K562 (cell line): ENCODE data around the gene CCDC159. TPM values are rescaled to one million over a fixed set of nuclear protein-coding genes. Genes with fewer than 3 reads are reported as not detected.

ENCODE experiments used
- DIDO1 ChIP-seq: fragments of 450-650 bp; IDR thresholded peaks from 2 replicates; pipeline ENCODE4 v1.6.1; 2016; ENCODE audit warnings: low read depth, missing biosample characterization, missing genetic modification characterization
- HSF4 ChIP-seq: fragments of 250-450 bp; sonication (Bioruptor Pico); IDR thresholded peaks from 2 replicates; pipeline ENCODE4 v2.1.2; 2022; ENCODE audit warnings: mild to moderate bottlenecking, moderate library complexity, borderline replicate concordance
- MCM7 ChIP-seq, 2 experiments: fragments of 450-650 bp; IDR thresholded peaks; 2 replicates each; pipeline ENCODE4 v1.6.1; 2016 to 2018
- RAD21 ChIP-seq, 2 experiments: fragments of 250-450 bp in 1 of 2; fragments of 450-650 bp in 1 of 2; sonication (Bioruptor Pico) in 1 of 2; formaldehyde crosslinking in 1 of 2; IDR thresholded peaks in 1 of 2; conservative IDR thresholded peaks in 1 of 2; 2 replicates each; pipeline versions ENCODE4 v1.4.0 to v1.8.0; 2020 to 2022; ENCODE audit warnings: mild to moderate bottlenecking in 2 of 2, moderate library complexity in 1 of 2
- RBM14 ChIP-seq: fragments of 200-400 bp; formaldehyde crosslinking; IDR thresholded peaks from 2 replicates; pipeline ENCODE4 v1.6.1; 2018; ENCODE audit warnings: low read depth, mild to moderate bottlenecking, low read length, moderate library complexity, borderline replicate concordance; ENCODE audit not compliant: insufficient read depth
- SIN3B ChIP-seq: fragments of 450-650 bp; IDR thresholded peaks from 2 replicates; pipeline ENCODE4 v1.6.1; 2017; ENCODE audit warnings: low read depth, mild to moderate bottlenecking, moderate library complexity
- SMC3 ChIP-seq: conservative IDR thresholded peaks from 2 replicates; pipeline ENCODE4 v1.6.1; 2011; ENCODE audit warnings: low read depth, low read length, improper control_type of control experiment; ENCODE audit not compliant: insufficient read depth
- SRSF1 ChIP-seq: fragments of 200-400 bp; formaldehyde crosslinking; IDR thresholded peaks from 2 replicates; pipeline ENCODE4 v1.6.1; 2017; ENCODE audit warnings: mild to moderate bottlenecking, low read depth, low read length, moderate library complexity
- TGIF2 ChIP-seq: sonication (generic); formaldehyde crosslinking; IDR thresholded peaks from 2 replicates; pipeline ENCODE4 v1.8.1; 2022; ENCODE audit warnings: mild to moderate bottlenecking, missing genetic modification reagents, moderate library complexity
- ZNF384 ChIP-seq: IDR thresholded peaks from 2 replicates; pipeline ENCODE4 v1.6.1; 2012; ENCODE audit warnings: low read depth, low read length, improper control_type of control experiment
- ZNF551 ChIP-seq: fragments of 250-450 bp; sonication (Bioruptor Pico); IDR thresholded peaks from 2 replicates; pipeline ENCODE4 v1.5.0; 2021; ENCODE audit warnings: mild to moderate bottlenecking, moderate library complexity
- ZNF79 ChIP-seq: fragments of 250-450 bp; sonication (Bioruptor Pico); IDR thresholded peaks from 2 replicates; pipeline ENCODE4 v1.4.0; 2020; ENCODE audit warnings: low read depth, mild to moderate bottlenecking, moderate library complexity
- polyA plus RNA-seq, 8 experiments: library from polyadenylated mRNA; depleted of rRNA in 4 of 8; stranded (reverse) in 5 of 8; unstranded in 3 of 8; fragments of >200 nt; fragmentation: Nextera tagmentation in 2 of 8; fragmentation: Illumina TruSeq in 1 of 8; extraction: Ambion mirVana in 2 of 8; extraction: Trizol in 1 of 8; gene quantifications; 2 replicates each; pipeline versions ENCODE4 v1.2.1 to v1.2.3, GENCODE V29; 2011 to 2014; ENCODE audit warnings: inconsistent platforms in 1 of 8, missing spikeins in 1 of 8
- total RNA-seq, 7 experiments: library from RNA; depleted of rRNA in 6 of 7; stranded (reverse); fragments of >200 nt in 6 of 7; fragmentation: Illumina TruSeq in 2 of 7; extraction: Trizol in 2 of 7; gene quantifications; 2 replicates each; pipeline versions ENCODE4 v1.2.1 to v1.2.3, GENCODE V29; 2011 to 2021; ENCODE audit warnings: low replicate concordance in 1 of 7
- TF ChIP-seq, protein P1 (sequence below), 3 experiments: IDR thresholded peaks in 2 of 3; conservative IDR thresholded peaks in 1 of 3; 2 replicates each; pipeline ENCODE4 v1.5.1; 2011 to 2012; ENCODE audit warnings: low read length in 3 of 3, mild to moderate bottlenecking in 3 of 3, control low read depth in 2 of 3, improper control_type of control experiment in 1 of 3, inconsistent platforms in 1 of 3, low read depth in 1 of 3, mixed read lengths in 1 of 3, moderate library complexity in 1 of 3; ENCODE audit not compliant: insufficient read depth in 2 of 3
- TF ChIP-seq, protein P2 (sequence below), 2 experiments: IDR thresholded peaks; 2 replicates each; pipeline ENCODE4 v1.6.1; 2012; ENCODE audit warnings: improper control_type of control experiment in 2 of 2, low read depth in 2 of 2, low read length in 2 of 2, borderline replicate concordance in 1 of 2
- TF ChIP-seq, protein P3 (sequence below): fragments of 250-450 bp; sonication (Bioruptor Pico); IDR thresholded peaks from 2 replicates; pipeline ENCODE4 v1.8.0; 2021; ENCODE audit warnings: borderline replicate concordance, mild to moderate bottlenecking, moderate library complexity; ENCODE audit not compliant: poor library complexity, severe bottlenecking
- TF ChIP-seq, protein P4 (sequence below): sonication (generic); formaldehyde crosslinking; IDR thresholded peaks from 2 replicates; pipeline ENCODE4 v1.8.1; 2022; ENCODE audit warnings: missing genetic modification reagents
- TF ChIP-seq, protein P5 (sequence below): sonication (generic); formaldehyde crosslinking; IDR thresholded peaks from 2 replicates; pipeline ENCODE4 v1.8.0; 2022; ENCODE audit warnings: missing genetic modification reagents, mild to moderate bottlenecking, moderate library complexity, borderline replicate concordance

The CCDC159 gene
- total and polyA plus RNA-seq, 9 of the 15 experiments (the other 6 are each of a cell fraction or from before 2014, with no cell fraction given) = 0.68 to 10.1 (median 4.7) TPM

DNA sequence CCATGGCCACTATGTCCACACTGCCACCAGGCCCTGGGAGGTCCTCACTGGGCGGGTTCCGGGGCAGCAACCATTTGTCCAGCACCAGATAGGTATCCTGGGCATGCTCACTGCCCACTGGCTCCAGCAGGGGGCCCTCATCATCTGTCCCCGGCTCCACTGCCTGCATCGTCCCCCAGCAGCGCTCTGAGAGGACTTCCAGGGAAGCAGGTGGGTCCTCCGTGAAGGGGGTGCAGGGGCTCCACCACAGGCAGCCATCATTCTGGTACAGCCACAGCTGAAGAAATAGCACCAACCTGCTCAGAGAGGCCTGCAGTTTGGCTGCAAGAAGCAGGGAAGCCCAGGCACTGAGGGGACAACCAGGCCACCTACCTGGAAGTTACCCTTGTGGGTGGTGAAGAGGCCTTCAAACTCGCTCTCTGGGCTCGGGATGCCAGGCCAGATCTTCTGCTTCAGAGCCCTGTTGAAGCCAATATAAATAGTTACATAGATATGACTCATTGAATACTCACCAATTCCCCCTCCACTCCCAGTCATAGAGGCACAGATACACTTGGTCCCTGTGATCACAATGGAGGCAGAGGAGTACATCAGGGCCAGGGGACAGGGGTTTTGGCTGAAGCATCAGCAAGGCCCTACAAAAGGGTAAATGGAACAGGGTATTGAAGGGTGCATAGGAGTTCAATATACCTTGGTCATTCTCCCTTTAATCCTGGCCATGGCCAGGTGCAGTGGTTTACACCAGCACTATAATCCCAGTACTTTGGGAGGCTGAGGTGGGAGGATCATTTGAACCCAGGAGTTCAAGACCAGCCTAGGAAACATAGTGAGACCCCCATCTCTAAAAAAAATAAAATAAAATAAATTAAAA, 32.2 kb downstream of the CCDC159 start (continued):
- TF ChIP-seq, protein P1, sequence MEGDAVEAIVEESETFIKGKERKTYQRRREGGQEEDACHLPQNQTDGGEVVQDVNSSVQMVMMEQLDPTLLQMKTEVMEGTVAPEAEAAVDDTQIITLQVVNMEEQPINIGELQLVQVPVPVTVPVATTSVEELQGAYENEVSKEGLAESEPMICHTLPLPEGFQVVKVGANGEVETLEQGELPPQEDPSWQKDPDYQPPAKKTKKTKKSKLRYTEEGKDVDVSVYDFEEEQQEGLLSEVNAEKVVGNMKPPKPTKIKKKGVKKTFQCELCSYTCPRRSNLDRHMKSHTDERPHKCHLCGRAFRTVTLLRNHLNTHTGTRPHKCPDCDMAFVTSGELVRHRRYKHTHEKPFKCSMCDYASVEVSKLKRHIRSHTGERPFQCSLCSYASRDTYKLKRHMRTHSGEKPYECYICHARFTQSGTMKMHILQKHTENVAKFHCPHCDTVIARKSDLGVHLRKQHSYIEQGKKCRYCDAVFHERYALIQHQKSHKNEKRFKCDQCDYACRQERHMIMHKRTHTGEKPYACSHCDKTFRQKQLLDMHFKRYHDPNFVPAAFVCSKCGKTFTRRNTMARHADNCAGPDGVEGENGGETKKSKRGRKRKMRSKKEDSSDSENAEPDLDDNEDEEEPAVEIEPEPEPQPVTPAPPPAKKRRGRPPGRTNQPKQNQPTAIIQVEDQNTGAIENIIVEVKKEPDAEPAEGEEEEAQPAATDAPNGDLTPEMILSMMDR (IDR thresholded peaks at IDR 0.05 in 2 of 3, conservative IDR thresholded peaks at IDR 0.05 in 1 of 3; ENCODE audit: insufficient read depth in 2 of 3, low read depth in 1 of 3, low read length in 3 of 3) = peak; percentile 77 to 86 (median 81)
- TF ChIP-seq, protein P2, sequence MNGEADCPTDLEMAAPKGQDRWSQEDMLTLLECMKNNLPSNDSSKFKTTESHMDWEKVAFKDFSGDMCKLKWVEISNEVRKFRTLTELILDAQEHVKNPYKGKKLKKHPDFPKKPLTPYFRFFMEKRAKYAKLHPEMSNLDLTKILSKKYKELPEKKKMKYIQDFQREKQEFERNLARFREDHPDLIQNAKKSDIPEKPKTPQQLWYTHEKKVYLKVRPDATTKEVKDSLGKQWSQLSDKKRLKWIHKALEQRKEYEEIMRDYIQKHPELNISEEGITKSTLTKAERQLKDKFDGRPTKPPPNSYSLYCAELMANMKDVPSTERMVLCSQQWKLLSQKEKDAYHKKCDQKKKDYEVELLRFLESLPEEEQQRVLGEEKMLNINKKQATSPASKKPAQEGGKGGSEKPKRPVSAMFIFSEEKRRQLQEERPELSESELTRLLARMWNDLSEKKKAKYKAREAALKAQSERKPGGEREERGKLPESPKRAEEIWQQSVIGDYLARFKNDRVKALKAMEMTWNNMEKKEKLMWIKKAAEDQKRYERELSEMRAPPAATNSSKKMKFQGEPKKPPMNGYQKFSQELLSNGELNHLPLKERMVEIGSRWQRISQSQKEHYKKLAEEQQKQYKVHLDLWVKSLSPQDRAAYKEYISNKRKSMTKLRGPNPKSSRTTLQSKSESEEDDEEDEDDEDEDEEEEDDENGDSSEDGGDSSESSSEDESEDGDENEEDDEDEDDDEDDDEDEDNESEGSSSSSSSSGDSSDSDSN (IDR thresholded peaks at IDR 0.05; ENCODE audit: borderline replicate concordance in 1 of 2, low read depth in 2 of 2, low read length in 2 of 2) = 0 out of 4 replicates have a peak, but pooled peaks of 1 of the 2 experiments have one; percentile 28
- no peak for TF ChIP-seq ZNF551 (CRISPR knock-in tag)
- TF ChIP-seq, protein P3, sequence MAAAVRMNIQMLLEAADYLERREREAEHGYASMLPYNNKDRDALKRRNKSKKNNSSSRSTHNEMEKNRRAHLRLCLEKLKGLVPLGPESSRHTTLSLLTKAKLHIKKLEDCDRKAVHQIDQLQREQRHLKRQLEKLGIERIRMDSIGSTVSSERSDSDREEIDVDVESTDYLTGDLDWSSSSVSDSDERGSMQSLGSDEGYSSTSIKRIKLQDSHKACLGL = no peak
- peak; percentile 70 for TF ChIP-seq SMC3
- no peak for TF ChIP-seq ZNF79 (CRISPR knock-in tag)
- peak; percentile 48 to 68 for TF ChIP-seq RAD21 (CRISPR knock-in tag; conservative IDR thresholded peaks at IDR 0.05 in 1 of 2, IDR thresholded peaks at IDR 0.05 in 1 of 2)
- no peak for TF ChIP-seq SIN3B
- TF ChIP-seq, protein P4, sequence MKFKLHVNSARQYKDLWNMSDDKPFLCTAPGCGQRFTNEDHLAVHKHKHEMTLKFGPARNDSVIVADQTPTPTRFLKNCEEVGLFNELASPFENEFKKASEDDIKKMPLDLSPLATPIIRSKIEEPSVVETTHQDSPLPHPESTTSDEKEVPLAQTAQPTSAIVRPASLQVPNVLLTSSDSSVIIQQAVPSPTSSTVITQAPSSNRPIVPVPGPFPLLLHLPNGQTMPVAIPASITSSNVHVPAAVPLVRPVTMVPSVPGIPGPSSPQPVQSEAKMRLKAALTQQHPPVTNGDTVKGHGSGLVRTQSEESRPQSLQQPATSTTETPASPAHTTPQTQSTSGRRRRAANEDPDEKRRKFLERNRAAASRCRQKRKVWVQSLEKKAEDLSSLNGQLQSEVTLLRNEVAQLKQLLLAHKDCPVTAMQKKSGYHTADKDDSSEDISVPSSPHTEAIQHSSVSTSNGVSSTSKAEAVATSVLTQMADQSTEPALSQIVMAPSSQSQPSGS = no peak
- TF ChIP-seq TGIF2 (CRISPR knock-in tag) = no peak
- TF ChIP-seq DIDO1 (tag) = no peak
- TF ChIP-seq SRSF1 = no peak
- TF ChIP-seq RBM14 = no peak
- no peak for TF ChIP-seq HSF4
- TF ChIP-seq, protein P5, sequence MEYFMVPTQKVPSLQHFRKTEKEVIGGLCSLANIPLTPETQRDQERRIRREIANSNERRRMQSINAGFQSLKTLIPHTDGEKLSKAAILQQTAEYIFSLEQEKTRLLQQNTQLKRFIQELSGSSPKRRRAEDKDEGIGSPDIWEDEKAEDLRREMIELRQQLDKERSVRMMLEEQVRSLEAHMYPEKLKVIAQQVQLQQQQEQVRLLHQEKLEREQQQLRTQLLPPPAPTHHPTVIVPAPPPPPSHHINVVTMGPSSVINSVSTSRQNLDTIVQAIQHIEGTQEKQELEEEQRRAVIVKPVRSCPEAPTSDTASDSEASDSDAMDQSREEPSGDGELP = peak; percentile 61; the same call in 1 of the 2 replicates
- no peak for TF ChIP-seq MCM7 (IDR thresholded peaks at IDR 0.05)
- TF ChIP-seq ZNF384 = 0 out of 2 replicates have a peak, but pooled peaks have one; percentile 21
